NCI-H69 (cell line): Measurements from ENCODE around the gene CFAP77.

Experiments used
- DNase-seq: peaks from one replicate; lab custom pipeline; 2025; lab: John Stamatoyannopoulos, UW

Gene CFAP77

GRCh38 chr9:132517815-132518550, 108.0 kb downstream of the CFAP77 start:
- no peak for DNase-seq

- DNase-seq, result no peak
These were observed 108.6 kb downstream of the CFAP77 start for GRCh38 chr9:132518626-132519025.

DNA sequence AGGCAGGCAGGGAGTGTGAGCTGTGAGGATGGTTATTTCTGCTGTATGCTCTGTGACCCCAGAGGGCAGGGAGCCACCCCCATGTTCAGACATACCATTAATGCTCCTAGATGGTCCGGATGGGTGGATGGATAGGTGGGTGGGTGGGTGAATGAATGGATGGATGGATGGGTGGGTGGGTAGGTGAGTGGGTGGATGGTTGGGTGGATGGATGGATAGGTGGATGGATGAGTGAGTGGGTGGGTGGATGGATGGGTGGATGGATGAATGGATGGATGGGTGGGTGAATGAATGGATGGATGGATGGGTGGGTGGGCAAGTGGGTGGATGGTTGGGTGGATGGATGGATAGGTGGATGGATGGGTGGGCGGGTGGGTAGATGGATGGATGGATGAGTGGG, 109.0 kb downstream of the CFAP77 start:
- DNase-seq, result no peak

DNA sequence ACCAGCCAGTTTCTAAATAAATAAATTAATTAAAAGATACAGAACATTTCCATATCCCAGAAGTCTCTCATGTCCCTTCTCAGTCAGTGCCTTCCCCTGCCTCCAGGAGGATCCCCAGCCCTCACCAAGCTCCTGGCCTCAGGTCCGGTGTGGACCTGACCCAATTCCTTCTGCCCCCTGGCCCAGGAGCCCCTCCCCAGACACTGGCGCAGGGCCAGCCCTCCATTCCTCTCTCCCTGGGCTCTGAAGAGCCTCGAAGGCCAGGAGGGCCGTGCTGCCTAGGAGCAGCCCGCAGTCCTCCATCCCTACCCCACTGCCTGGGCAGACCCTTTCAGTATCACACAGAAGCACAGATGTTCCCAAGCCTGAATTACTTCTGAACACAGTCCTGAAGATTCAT, 110.6 kb downstream of the CFAP77 start:
- DNase-seq, result no peak

- no peak for DNase-seq
These were observed 115.5 kb downstream of the CFAP77 start for GRCh38 chr9:132525308-132526023.

DNA sequence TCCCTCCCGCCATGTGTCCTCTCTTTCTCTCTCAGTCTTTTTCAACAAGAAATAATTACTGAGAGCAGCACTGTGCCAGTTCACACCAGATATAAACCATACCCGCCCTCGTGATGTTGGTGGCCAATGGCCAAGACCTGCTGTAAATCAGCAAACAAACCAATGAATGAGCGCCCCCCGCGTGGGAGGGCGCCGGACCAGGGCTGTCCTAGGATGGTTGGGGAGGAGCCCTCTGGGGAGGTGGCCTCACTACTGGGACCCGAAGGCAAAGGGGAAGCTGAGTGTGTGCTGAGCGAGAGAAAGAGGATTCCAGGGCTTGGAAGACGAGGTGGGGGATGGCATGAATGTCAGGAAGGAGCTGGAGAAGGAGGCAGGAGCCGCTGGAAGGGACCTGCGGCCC, 121.2 kb downstream of the CFAP77 start:
- peak; percentile 99 for DNase-seq

DNA sequence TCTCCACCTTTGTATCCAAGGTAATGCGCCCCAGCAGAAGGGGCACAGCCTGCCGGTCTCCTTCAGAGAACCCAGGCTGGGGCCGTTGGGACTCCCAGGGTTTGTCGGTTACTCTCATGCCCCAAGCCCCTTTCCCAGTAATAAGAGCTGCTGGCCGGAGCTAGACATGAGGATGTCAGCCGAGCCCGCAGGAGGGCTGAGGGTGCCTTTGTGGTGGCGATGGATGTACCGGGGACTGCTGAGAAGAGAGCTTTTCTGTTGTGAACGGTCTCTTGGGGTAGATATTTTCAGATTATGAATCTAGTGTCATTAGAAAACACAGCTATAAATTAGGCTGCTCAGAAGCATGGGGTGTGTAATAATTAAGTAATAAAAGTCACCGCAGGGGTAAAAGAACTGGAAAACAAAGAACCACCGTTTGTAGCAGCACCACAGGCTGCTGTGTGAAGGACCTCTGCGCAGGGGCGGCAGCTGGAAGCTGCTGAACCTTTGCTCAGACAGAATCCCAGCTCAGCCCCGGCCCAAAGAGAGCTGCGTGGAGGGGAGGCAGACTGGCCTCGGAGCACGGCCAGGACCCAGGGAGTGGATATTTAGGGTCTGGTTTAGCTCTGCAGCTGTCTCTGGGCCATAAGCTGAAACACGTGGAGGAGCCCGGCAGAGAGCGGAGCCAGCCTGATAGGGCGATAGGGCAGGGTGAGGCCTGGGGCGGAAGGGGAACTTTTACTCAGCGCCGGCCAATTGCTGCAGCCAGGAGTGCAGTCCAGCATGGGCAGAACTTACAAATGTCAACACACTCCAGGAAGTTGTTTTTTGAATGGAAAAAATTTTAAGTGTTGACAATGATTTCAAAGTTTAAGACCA, 121.9 kb downstream of the CFAP77 start:
- DNase-seq, result peak; percentile 98

- no peak for DNase-seq
These were observed 124.8 kb downstream of the CFAP77 start for GRCh38 chr9:132534832-132535231.

DNA sequence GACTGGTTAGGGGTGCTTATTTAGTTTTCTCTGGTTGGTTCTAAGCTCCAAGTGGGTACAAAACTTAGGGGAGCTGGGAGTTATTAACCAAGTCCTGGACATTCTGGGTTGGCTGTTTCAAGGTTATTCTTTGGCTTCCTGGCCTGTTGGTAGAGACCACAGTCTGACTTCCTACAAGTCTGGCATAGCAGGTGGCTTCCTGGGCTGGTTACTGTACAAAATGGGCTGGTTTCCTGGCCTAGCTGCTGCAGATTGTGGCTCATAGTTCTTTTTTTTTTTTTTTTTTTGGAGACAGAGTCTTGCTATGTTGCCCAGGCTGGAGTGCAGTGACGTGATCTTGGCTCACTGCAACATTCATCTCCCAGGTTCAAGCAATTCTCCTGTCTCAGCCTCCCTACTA, 126.1 kb downstream of the CFAP77 start:
- no peak for DNase-seq

GRCh38 chr9:132537352-132537751, 127.3 kb downstream of the CFAP77 start:
- DNase-seq, result no peak

DNA sequence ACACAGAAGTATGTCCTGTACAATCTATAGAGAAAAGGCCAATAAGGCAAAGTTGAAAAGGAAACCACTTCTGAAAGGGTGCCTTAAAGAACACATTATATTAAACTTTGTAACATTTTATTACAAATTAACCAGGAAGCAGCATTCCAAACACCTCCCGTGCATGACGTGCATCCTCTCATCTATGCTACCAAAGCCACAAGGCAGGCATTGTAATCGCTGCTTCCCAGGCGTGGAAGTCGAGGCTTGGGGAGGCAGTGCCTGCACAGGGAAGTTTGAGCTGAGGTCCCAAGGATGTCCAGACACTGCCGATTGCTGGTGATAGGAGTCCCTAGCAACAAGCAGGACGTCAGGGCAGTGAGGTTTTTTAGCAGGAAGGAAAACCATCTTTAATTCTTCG, 128.1 kb downstream of the CFAP77 start:
- no peak for DNase-seq

GRCh38 chr9:132539096-132539495, 129.1 kb downstream of the CFAP77 start:
- peak; percentile 29 for DNase-seq

DNA sequence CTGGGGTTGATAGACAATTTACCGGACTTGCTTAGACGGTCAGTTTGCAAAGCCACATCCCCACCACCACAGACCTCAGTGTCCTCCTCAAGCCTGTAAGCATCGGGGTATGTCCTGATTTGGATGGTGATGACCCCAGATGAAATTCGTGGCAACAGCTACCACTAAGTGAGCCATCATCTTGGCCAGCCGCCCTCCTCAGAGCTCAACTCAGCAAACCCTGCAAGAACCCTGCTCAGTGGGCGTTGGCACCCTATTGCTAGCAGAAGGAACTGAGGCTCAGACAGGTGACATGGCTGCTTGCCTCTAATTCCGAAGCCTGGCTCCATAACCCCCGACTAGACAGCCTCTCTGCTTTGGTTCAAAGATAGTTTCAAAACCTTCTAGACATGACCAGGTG, 131.0 kb downstream of the CFAP77 start:
- no peak for DNase-seq

DNA sequence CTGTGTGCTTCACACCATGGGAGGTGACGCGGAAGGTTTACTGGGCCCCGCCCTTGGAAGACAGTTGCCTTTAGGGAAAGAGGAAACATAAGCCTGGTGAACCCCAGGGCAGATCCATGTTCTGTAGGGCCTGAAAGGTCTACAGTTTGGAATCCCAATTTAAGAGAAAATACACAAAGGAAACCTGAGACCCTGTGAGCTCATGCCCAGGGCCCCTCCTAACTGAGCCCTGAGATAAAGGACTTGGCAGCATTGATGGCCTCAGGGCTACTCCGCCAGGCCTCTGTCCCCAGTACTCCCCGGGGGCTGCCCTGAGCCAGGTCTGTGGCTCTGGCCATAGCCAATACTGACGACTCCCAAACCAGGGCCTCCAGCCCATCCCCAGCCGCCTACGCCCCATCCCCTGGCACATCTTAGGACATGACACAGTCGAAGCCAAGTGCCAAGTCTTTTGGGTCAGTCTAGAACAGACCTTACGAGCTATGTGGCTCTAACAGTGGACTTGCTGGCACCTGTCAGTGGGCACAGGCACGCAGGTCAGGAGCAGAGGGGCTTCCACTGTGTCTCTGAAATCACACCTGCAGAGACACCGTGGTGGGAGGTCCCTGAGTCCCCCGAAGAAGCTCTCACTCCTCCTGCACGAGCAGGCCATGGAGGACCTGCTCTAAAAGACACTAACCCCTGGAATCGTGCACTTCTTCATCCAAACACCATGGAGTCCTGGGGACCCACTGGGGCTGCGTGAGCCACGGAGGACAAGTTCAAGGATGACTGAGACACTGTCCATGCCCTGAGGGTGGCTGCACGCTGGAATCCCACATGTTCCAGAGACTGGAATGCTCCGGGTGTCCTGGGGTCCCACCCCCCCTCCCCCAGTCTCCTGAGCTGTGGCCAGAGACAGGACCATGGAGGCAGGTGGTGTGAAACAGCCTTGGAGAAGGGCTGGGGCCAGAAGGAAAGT, 132.1 kb downstream of the CFAP77 start:
- DNase-seq, result peak; percentile 91

- no peak for DNase-seq
These were observed 133.2 kb downstream of the CFAP77 start for GRCh38 chr9:132543251-132543650.

DNA sequence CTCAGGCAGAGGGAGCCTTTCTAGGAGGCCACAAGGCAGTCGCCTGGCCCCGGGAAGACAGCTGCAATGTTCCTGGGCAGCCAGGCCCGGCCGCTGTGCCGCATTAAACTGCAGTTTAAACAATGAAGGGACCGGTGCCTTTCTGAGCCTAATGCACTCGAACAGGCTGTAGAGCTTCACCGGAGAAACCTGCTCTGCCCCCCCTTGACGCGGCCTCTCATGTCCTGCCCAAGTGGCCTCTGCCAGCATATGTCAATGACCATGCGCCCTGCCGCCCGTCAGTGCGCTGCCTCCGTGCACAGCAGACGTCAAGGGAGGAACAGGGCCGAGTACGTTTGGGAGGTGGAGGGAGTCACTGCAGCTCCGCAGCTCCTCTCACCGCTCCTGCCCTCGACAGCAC, 133.9 kb downstream of the CFAP77 start:
- DNase-seq, result no peak

- no peak for DNase-seq
These were observed 135.6 kb downstream of the CFAP77 start for GRCh38 chr9:132545578-132545977.

- DNase-seq, result peak; percentile 99
These were observed 136.4 kb downstream of the CFAP77 start for GRCh38 chr9:132546148-132547051.

DNA sequence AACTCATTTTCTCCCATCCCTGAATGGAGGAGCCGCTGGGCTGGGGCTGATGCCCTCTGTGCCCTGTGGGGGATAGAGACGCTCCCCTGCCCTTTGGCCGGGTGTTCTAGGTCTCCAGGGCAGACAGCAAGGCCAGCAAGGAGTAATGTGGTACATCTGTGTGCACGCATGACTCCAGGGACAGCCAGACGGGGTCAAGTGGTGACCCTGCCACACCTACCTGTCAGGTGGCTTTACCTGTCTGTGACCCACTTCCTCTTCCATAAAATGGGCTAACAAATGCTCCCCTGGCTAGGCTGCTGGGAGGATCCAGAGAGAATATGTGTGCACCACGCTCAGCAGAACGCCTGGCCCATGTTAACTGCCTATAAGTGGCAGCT, 137.0 kb downstream of the CFAP77 start:
- DNase-seq, result peak; percentile 84

DNA sequence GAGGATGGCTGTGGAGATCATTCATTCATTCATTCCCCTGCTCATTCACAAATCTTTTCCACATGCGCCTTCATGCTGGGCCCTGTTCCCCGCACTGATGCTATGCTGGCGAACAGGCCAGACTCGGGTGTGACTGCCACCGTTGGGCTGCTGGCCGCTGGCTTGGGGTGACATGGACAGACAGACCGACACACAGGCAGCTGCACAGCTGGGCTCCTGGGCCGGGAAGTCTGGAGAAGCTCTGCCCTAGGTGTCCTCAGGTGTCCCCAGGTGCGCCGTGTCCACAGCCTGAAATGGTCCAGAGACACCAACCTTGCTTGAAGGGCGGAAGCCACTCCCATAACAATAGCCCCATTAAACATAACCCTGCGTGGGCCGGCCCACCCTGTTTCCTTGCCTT, 137.4 kb downstream of the CFAP77 start:
- peak; percentile 56 for DNase-seq
